HCT116 (cell line): Measurements from ENCODE around the gene PIGH. TPM values are rescaled to one million over a fixed set of nuclear protein-coding genes. Genes with fewer than 3 reads are reported as not detected.

ENCODE experiments used
- ATAC-seq: fragments of 200-7000 bp; cut with Tn5 transposase; 2 replicates; pipeline ENCODE4 v1.9.1; 2020; ENCODE audit warnings: mild to moderate bottlenecking, moderate library complexity
- BruUV-seq: library from RNA; stranded (reverse); fragments of 400-500 nt; replicated peaks from 2 replicates; lab custom pipeline; 2021; lab: Mats Ljungman, UMichigan
- CTCF ChIA-PET: fragments of 300-600 bp; sonication (Branson Sonifier 250); formaldehyde crosslinking; loops from one replicate; lab custom pipeline; 2021; ENCODE audit warnings: antibody characterized with exemption; lab: Charles Lee
- POLR2A ChIA-PET: fragments of 300-600, 350-600 bp; sonication (Branson Sonifier 250); formaldehyde crosslinking; loops from one replicate; lab custom pipeline; 2021; ENCODE audit warnings: antibody characterized with exemption; lab: Charles Lee
- RAD21 ChIA-PET, 2 experiments: fragments of 300-600 bp; sonication (Branson Sonifier 250); formaldehyde crosslinking; loops; one replicate each; lab custom pipeline; 2023; ENCODE audit warnings: low total read pairs in 2 of 2; ENCODE audit not compliant: uncharacterized antibody in 2 of 2, unreplicated experiment in 2 of 2, low non-redundant PET in 1 of 2; lab: Charles Lee
- DNase-seq: peaks from one replicate; pipeline ENCODE4 v3.0.0-alpha.2; 2010; ENCODE audit warnings: low read depth, low spot score
- H2AFZ ChIP-seq: fragments of 200-600 bp; shearing (Covaris generic), sonication (generic); 2 replicates; pipeline ENCODE4 v1.6.1; 2017; ENCODE audit warnings: low read depth, mixed run types, mixed read lengths, antibody characterized with exemption, low read length; ENCODE audit not compliant: poor library complexity, severe bottlenecking
- H3K27ac ChIP-seq: 2 replicates; pipeline ENCODE4 v1.5.1; 2012; ENCODE audit warnings: low read depth, low read length
- H3K27me3 ChIP-seq: fragments of 200-600 bp; sonication (generic); 2 replicates; pipeline ENCODE4 v1.6.1; 2016; ENCODE audit warnings: mixed run types, low read length, mixed read lengths; ENCODE audit not compliant: insufficient read depth
- H3K36me3 ChIP-seq, 2 experiments: fragments of 200-500 bp in 1 of 2; fragments of 200-600 bp in 1 of 2; sonication (Bioruptor generic) in 1 of 2; sonication (generic) in 1 of 2; 2 replicates each; pipeline versions ENCODE4 v1.5.1 to v1.6.1; 2014 to 2016; ENCODE audit warnings: low read length in 2 of 2, inconsistent platforms in 1 of 2, mixed read lengths in 1 of 2, mixed run types in 1 of 2; ENCODE audit not compliant: insufficient read depth in 2 of 2, control insufficient read depth in 1 of 2
- H3K4me1 ChIP-seq, 2 experiments: fragments of 200-600 bp in 1 of 2; sonication (generic) in 1 of 2; 2 replicates each; pipeline versions ENCODE4 v1.5.1 to v1.6.1; 2012 to 2017; ENCODE audit warnings: low read length in 2 of 2, inconsistent platforms in 1 of 2, mild to moderate bottlenecking in 1 of 2, mixed read lengths in 1 of 2, mixed run types in 1 of 2, moderate library complexity in 1 of 2; ENCODE audit not compliant: insufficient read depth in 2 of 2, control insufficient read depth in 1 of 2
- H3K4me2 ChIP-seq: fragments of 200-600 bp; sonication (generic); 2 replicates; pipeline ENCODE4 v1.6.1; 2017; ENCODE audit warnings: mixed run types, low read length, mixed read lengths
- H3K4me3 ChIP-seq, 2 experiments: fragments of 200-600 bp in 1 of 2; sonication (generic) in 1 of 2; replicated peaks in 1 of 2; 2 replicates each; pipeline ENCODE4 v1.5.1; 2011 to 2016; ENCODE audit warnings: low read length in 2 of 2, control low read depth in 1 of 2, low read depth in 1 of 2, mild to moderate bottlenecking in 1 of 2, mixed read lengths in 1 of 2, mixed run types in 1 of 2
- H3K79me2 ChIP-seq: fragments of 200-600 bp; sonication (generic); 2 replicates; pipeline ENCODE4 v1.6.1; 2017; ENCODE audit warnings: mild to moderate bottlenecking, mixed run types, low read length, moderate library complexity, mixed read lengths; ENCODE audit not compliant: insufficient read depth
- H3K9ac ChIP-seq: fragments of 200-600 bp; sonication (generic); 2 replicates; pipeline ENCODE4 v1.6.1; 2016; ENCODE audit warnings: low read length, mixed read lengths
- H3K9me2 ChIP-seq: fragments of 200-600 bp; sonication (generic), shearing (Covaris generic); 2 replicates; pipeline ENCODE4 v1.6.1; 2017; ENCODE audit warnings: mixed run types, mild to moderate bottlenecking, moderate library complexity; ENCODE audit not compliant: insufficient read depth
- H3K9me3 ChIP-seq, 2 experiments: fragments of 200-500 bp in 1 of 2; fragments of 200-600 bp in 1 of 2; sonication (Bioruptor generic) in 1 of 2; sonication (generic) in 1 of 2; 2 replicates each; pipeline ENCODE4 v1.6.1; 2014 to 2017; ENCODE audit warnings: low read length in 2 of 2, mixed read lengths in 2 of 2, inconsistent platforms in 1 of 2, low read depth in 1 of 2, mild to moderate bottlenecking in 1 of 2, mixed run types in 1 of 2, moderate library complexity in 1 of 2; ENCODE audit not compliant: control insufficient read depth in 1 of 2, insufficient read depth in 1 of 2
- H4K20me1 ChIP-seq: fragments of 200-600 bp; sonication (generic), shearing (Covaris generic); 2 replicates; pipeline ENCODE4 v1.6.1; 2017; ENCODE audit warnings: mixed run types, mild to moderate bottlenecking, moderate library complexity; ENCODE audit not compliant: insufficient read depth
- CEBPB ChIP-seq: IDR thresholded peaks from 2 replicates; pipeline ENCODE4 v1.6.1; 2012; ENCODE audit warnings: low read depth
- EGR1 ChIP-seq: IDR thresholded peaks from 2 replicates; pipeline ENCODE4 v1.6.1; 2012; ENCODE audit warnings: low read depth
- ELF1 ChIP-seq: IDR thresholded peaks from 2 replicates; pipeline ENCODE4 v1.6.1; 2012; ENCODE audit warnings: low read depth, borderline replicate concordance
- EZH2 ChIP-seq: fragments of 200-600 bp; sonication (generic); IDR thresholded peaks from 2 replicates; pipeline ENCODE4 v1.6.1; 2017; ENCODE audit warnings: antibody characterized with exemption, mixed run types
- EZH2phosphoT487 ChIP-seq: fragments of 200-600 bp; IDR thresholded peaks from 2 replicates; pipeline ENCODE4 v1.6.1; 2018; ENCODE audit warnings: antibody characterized with exemption, borderline replicate concordance
- FOSL1 ChIP-seq: IDR thresholded peaks from 2 replicates; pipeline ENCODE4 v1.6.1; 2012; ENCODE audit warnings: low read depth
- POLR2A ChIP-seq: IDR thresholded peaks from 2 replicates; pipeline ENCODE4 v1.7.0; 2011; ENCODE audit warnings: borderline replicate concordance; ENCODE audit not compliant: insufficient read depth, insufficient read length; ENCODE audit errors: extremely low read depth
- SIN3A ChIP-seq: IDR thresholded peaks from 2 replicates; pipeline ENCODE4 v1.6.1; 2012; ENCODE audit warnings: low read depth
- SRF ChIP-seq: IDR thresholded peaks from 2 replicates; pipeline ENCODE4 v1.6.1; 2012; ENCODE audit warnings: low read depth
- YY1 ChIP-seq: IDR thresholded peaks from 2 replicates; pipeline ENCODE4 v1.6.1; 2011; ENCODE audit warnings: low read length, low read depth, moderate library complexity, mild to moderate bottlenecking; ENCODE audit not compliant: insufficient replicate concordance; ENCODE audit errors: extremely low read depth
- ZBTB33 ChIP-seq: IDR thresholded peaks from 2 replicates; pipeline ENCODE4 v1.6.1; 2011; ENCODE audit warnings: mild to moderate bottlenecking, low read length, moderate library complexity; ENCODE audit not compliant: insufficient replicate concordance; ENCODE audit errors: extremely low read depth
- ZFX ChIP-seq: fragments of 450-650 bp; IDR thresholded peaks from 2 replicates; pipeline ENCODE4 v1.6.1; 2017
- ZNF274 ChIP-seq: fragments of 200-500 bp; sonication (Bioruptor generic); IDR thresholded peaks from 2 replicates; pipeline ENCODE4 v1.6.1; 2014; ENCODE audit warnings: mild to moderate bottlenecking, low read depth, low read length, inconsistent platforms
- intact Hi-C: fragments of 100-400 bp; cut with micrococcal nuclease; formaldehyde crosslinking; loops from 2 replicates; pipeline ENCODE4 v1.10.0; 2022
- total RNA-seq: library from RNA; stranded (reverse); gene quantifications from one replicate; pipeline ENCODE4 v1.2.1, GENCODE V29; 2021; ENCODE audit not compliant: unreplicated experiment

PIGH gene
- total RNA-seq, 1 experiment from 2014 or later, result 20.9 TPM

GRCh38 chr14:67641902-67642749, 42.1 kb upstream of the PIGH start (continued):
- TF ChIP-seq ZBTB33 (no peak), ELF1 (no peak), ZNF274 (no peak), CEBPB (no peak)

GRCh38 chr14:67641480-67641879, 41.4 kb upstream of the PIGH start:
- TF ChIP-seq POLR2A, result no peak
- TF ChIP-seq SRF, result no peak
- no peak for TF ChIP-seq FOSL1
- no peak for TF ChIP-seq ZFX
- TF ChIP-seq EGR1, result no peak
- no peak for TF ChIP-seq SIN3A
- TF ChIP-seq EZH2phosphoT487, result no peak
- TF ChIP-seq ZBTB33, result no peak
- no peak for TF ChIP-seq ELF1
- no peak for TF ChIP-seq ZNF274
- no peak for TF ChIP-seq YY1
- no peak for TF ChIP-seq EZH2
- RAD21 ChIA-PET, result no interaction called here
- CTCF ChIA-PET, result no interaction called here
- POLR2A ChIA-PET, result no interaction called here
- H3K36me3 ChIP-seq, result no peaks in the 10 kb centered on the region
- no peaks in the 10 kb centered on the region for H3K9me2 ChIP-seq
- no TSS peak for BruUV-seq
- no peak overlapping the region for H3K9ac ChIP-seq
- no peaks in the 10 kb centered on the region for H3K9me3 ChIP-seq
- DNase-seq (no peak), ATAC-seq (no peak)
- H3K79me2 ChIP-seq, result no peaks in the 10 kb centered on the region
- no peaks in the 10 kb centered on the region for H4K20me1 ChIP-seq
- no peak overlapping the region for H3K27ac ChIP-seq
- H3K27me3 ChIP-seq, result no peaks in the 10 kb centered on the region
- peaks cover 2 to 15% of the 10 kb centered on the region in 2 experiments for H3K4me1 ChIP-seq
- no peak overlapping the region for H3K4me3 ChIP-seq
- intact Hi-C loops, result no loop called here
- H3K4me2 ChIP-seq, result no peak overlapping the region
- H2AFZ ChIP-seq, result no peak overlapping the region
